OCI-LY1 (cell line): ENCODE data around the gene WWOX.

ENCODE experiments used
- CTCF ChIP-seq: fragments of 200-600 bp; sonication (generic), shearing (Covaris generic); IDR thresholded peaks from 2 replicates; pipeline ENCODE4 v1.5.1; 2017; ENCODE audit warnings: mild to moderate bottlenecking, antibody characterized with exemption, low read length, moderate library complexity, mixed read lengths
- EZH2 ChIP-seq: fragments of 200-600 bp; sonication (generic), shearing (Covaris generic); IDR thresholded peaks from 2 replicates; pipeline ENCODE4 v1.8.0; 2017; ENCODE audit warnings: borderline replicate concordance, mixed run types, mild to moderate bottlenecking, antibody characterized with exemption, low read length, moderate library complexity, mixed read lengths

- TF ChIP-seq CTCF = no peak
- TF ChIP-seq EZH2 = no peak
Measured at GRCh38 chr16:78431004-78431670, 331.7 kb downstream of the WWOX start.
